OCI-LY7 (cell line): ENCODE measurements around the gene ACOT11.

Source experiments
- EZH2phosphoT487 ChIP-seq: fragments of 200-600 bp; sonication (generic); IDR thresholded peaks from 2 replicates; pipeline ENCODE4 v1.6.1; 2018; ENCODE audit warnings: low read depth, borderline replicate concordance, mild to moderate bottlenecking, mixed run types, antibody characterized with exemption, low read length, moderate library complexity, mixed read lengths
- TF ChIP-seq, protein P1 (sequence below): fragments of 200-600 bp; sonication (generic); conservative IDR thresholded peaks from 2 replicates; pipeline ENCODE4 v1.5.1; 2014; ENCODE audit warnings: mild to moderate bottlenecking, antibody characterized with exemption, low read length, moderate library complexity, mixed read lengths

DNA sequence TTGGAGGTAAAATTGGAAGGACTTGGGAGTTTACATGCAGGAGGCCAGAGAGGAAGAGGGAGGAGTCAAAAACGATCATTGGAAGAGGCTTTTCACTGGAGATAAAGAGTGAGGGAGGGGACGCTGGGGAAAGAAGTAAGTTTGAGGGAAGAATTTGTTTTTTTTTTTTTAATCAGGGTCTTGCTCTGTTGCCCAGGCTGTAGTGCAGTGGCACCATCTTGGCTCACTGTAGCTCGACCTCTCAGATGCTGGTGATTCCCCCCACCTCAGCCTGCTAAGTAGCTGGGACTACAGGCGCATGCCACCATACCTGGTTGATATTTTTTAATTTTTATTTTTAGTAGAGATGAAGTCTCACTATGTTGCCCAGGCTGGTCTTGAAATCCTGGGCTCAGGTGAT, 92.3 kb downstream of the ACOT11 start:
- TF ChIP-seq, protein P1, sequence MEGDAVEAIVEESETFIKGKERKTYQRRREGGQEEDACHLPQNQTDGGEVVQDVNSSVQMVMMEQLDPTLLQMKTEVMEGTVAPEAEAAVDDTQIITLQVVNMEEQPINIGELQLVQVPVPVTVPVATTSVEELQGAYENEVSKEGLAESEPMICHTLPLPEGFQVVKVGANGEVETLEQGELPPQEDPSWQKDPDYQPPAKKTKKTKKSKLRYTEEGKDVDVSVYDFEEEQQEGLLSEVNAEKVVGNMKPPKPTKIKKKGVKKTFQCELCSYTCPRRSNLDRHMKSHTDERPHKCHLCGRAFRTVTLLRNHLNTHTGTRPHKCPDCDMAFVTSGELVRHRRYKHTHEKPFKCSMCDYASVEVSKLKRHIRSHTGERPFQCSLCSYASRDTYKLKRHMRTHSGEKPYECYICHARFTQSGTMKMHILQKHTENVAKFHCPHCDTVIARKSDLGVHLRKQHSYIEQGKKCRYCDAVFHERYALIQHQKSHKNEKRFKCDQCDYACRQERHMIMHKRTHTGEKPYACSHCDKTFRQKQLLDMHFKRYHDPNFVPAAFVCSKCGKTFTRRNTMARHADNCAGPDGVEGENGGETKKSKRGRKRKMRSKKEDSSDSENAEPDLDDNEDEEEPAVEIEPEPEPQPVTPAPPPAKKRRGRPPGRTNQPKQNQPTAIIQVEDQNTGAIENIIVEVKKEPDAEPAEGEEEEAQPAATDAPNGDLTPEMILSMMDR, result no peak
- TF ChIP-seq EZH2phosphoT487, result no peak
